Activated T-cell treated with anti-CD3 and anti-CD28 coated beads, Interleukin-2, amount 50 U/mL, for 72 hours (primary cell): ENCODE results near the gene HDDC3. TPM values are rescaled to one million over a fixed set of nuclear protein-coding genes. Genes with fewer than 3 reads are reported as not detected.
A peak's percentile ranks its signal among the peaks of the same experiment; 100 is the strongest.
"Not testable (repeated sequence)": the region's sequence is repeated elsewhere in the genome, so short reads cannot be mapped to it uniquely, and the experiment has no call there.

Source experiments
- ATAC-seq, 2 donors: fragments of 150-1000 bp; cut with Tn5 transposase; replicated peaks in 1 of 2; 2 replicates each; pipeline ENCODE4 v1.10.0; 2021; ENCODE audit warnings: moderate library complexity in 2 of 2, mild to moderate bottlenecking in 1 of 2
- DNase-seq, 2 donors: peaks; one replicate each; pipeline ENCODE4 v3.0.0; 2021 to 2022; ENCODE audit warnings: mixed read lengths in 1 of 2
- H3K27ac Mint-ChIP-seq: one replicate; pipeline ENCODE4 v1.8.0; 2022; ENCODE audit warnings: mild to moderate bottlenecking, moderate library complexity, mixed read lengths
- H3K27me3 Mint-ChIP-seq: one replicate; pipeline ENCODE4 v1.8.0; 2022; ENCODE audit warnings: low read depth, mixed read lengths
- H3K36me3 Mint-ChIP-seq, 2 donors: one replicate each; pipeline ENCODE4 v1.8.0; 2022; ENCODE audit warnings: mixed read lengths in 2 of 2, mild to moderate bottlenecking in 1 of 2; ENCODE audit not compliant: insufficient read depth in 2 of 2
- H3K4me1 Mint-ChIP-seq: one replicate; pipeline ENCODE4 v1.8.0; 2022; ENCODE audit warnings: low read depth, mixed read lengths
- H3K4me3 Mint-ChIP-seq, 2 donors: one replicate each; pipeline ENCODE4 v1.8.0; 2022; ENCODE audit warnings: mild to moderate bottlenecking in 2 of 2, mixed read lengths in 2 of 2, moderate library complexity in 2 of 2
- H3K9me3 Mint-ChIP-seq, 2 donors: one replicate each; pipeline ENCODE4 v1.8.0; 2022; ENCODE audit warnings: mixed read lengths in 2 of 2
- total RNA-seq, 2 donors: library from RNA; stranded (reverse); gene quantifications; one replicate each; pipeline ENCODE4 v1.2.3, GENCODE V29; 2022

HDDC3 gene
- total RNA-seq, 2 donors from 2014 or later: 37.6 to 53.7 TPM

GRCh38 chr15:90933301-90933700 lies 952 bp upstream of the HDDC3 start:
- Mint-ChIP-seq H3K36me3 (peaks cover 3 to 18% of the 10 kb centered on the region in 2 donors), H3K4me3 (peak overlapping the region; percentile 97 to 99), H3K4me1 (peaks cover 72% of the 10 kb centered on the region), H3K27me3 (no peaks in the 10 kb centered on the region), H3K9me3 (no peaks in the 10 kb centered on the region), H3K27ac (peak overlapping the region; percentile 18)
- DNase-seq: no peak
- ATAC-seq: no peak

- peaks cover 2 to 16% of the 10 kb centered on the region in 2 donors for H3K36me3 Mint-ChIP-seq
- peaks cover 72% of the 10 kb centered on the region for H3K4me1 Mint-ChIP-seq
- peak overlapping the region; percentile 99 for H3K4me3 Mint-ChIP-seq
- ATAC-seq: no peak
- H3K27me3 Mint-ChIP-seq: no peaks in the 10 kb centered on the region
- H3K9me3 Mint-ChIP-seq: no peaks in the 10 kb centered on the region
- no peak for DNase-seq
- H3K27ac Mint-ChIP-seq: no peak overlapping the region
Measured at GRCh38 chr15:90932660-90932991, 277 bp upstream of the HDDC3 start.

GRCh38 chr15:90931575-90931827 lies 848 bp downstream of the HDDC3 start:
- Mint-ChIP-seq H3K36me3 (peaks cover 2 to 14% of the 10 kb centered on the region in 2 donors), H3K27ac (peak overlapping the region; percentile 98), H3K27me3 (no peaks in the 10 kb centered on the region), H3K4me1 (peaks cover 66% of the 10 kb centered on the region), H3K9me3 (no peaks in the 10 kb centered on the region), H3K4me3 (peak overlapping the region; percentile 99)
- ATAC-seq: no peak
- DNase-seq: no peak

DNA sequence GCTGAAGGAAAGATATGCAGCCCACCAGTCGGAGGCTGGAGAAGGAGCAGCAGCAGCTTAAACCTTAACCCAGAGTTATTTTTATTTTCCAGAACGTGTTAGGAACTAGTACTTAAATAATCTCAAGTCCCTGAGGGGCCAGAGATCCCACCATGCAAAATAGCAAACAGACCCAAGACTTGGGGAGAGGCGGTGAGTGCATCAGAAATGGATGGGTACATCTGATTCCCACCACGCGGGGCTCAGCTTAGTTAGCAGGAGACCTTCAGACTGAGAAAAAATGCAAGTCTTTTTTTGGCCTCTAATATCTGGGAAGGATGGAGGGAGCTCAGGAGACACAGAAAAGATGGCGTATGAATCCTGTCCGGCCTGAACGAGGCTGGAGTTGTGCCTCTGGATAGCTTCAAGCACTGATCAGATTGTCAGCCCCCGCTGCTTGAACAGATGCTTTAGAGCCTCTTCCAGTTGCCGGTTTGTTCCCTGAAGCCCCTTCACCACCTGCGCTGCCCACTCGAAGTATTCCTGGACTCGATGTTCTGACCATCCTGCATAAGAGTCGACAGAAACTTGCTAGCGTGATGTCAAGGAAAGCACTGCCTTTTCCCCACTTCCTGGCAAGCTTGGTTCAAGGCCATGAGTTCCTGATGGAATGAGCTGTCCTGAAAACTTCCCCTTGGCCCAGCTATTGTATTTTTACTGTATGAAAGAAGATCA lies 1.3 kb downstream of the HDDC3 start:
- H3K9me3 Mint-ChIP-seq: no peaks in the 10 kb centered on the region
- no peaks in the 10 kb centered on the region for H3K27me3 Mint-ChIP-seq
- H3K27ac Mint-ChIP-seq: peak overlapping the region; percentile 98
- peaks cover 2 to 9% of the 10 kb centered on the region in 2 donors for H3K36me3 Mint-ChIP-seq
- peak overlapping the region; percentile 99 for H3K4me3 Mint-ChIP-seq
- ATAC-seq: no peak
- DNase-seq: peak in 1 of 2 donors; percentile 8
- H3K4me1 Mint-ChIP-seq: peaks cover 61% of the 10 kb centered on the region

DNA sequence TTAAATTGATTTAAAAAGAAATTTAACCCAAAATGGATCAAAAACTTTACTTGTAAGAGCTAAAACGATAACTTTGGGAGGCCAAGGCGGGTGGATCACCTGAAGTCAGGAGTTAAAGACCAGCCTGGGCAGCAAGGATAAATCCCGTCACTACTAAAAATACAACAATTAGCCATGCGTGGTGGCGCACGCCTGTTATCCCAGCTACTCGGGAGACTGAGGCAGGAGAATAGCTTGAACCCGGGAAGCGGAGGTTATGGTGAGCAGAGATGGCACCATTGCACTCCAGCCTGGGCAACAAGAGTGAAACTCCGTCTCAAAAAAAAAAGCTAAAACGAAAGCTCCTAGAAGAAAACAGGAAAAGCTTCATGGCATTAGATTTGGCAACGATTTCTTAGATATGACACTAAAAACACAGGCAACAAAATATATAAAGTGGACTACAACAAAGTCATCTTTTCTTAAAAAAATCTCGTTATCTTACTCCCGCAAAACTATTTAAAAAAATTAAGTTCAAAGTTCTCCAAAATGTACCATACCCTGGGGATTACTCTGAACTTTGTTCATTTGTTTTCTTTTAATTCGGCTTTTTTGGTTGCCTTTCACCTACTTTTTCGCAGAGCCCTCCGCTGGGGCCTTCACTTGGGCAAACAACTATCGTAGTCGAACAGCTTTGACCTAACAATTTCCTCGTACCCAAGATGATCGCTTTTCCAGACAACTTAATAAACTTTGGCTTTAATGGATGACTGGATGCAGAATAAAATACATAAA lies 2.9 kb downstream of the HDDC3 start:
- Mint-ChIP-seq H3K27ac (peak overlapping the region; percentile 98), H3K36me3 (peaks cover 2 to 8% of the 10 kb centered on the region in 2 donors), H3K4me1 (peaks cover 61% of the 10 kb centered on the region), H3K27me3 (no peaks in the 10 kb centered on the region), H3K4me3 (peak overlapping the region; percentile 99), H3K9me3 (no peaks in the 10 kb centered on the region)
- no peak for ATAC-seq
- no peak for DNase-seq

GRCh38 chr15:90928106-90928505 lies 4.2 kb downstream of the HDDC3 start:
- not testable (repeated sequence) for ATAC-seq, H3K27me3 Mint-ChIP-seq, H3K9me3 Mint-ChIP-seq, DNase-seq
- Mint-ChIP-seq H3K4me3 (peak overlapping the region; percentile 61 to 76), H3K4me1 (peaks cover 61% of the 10 kb centered on the region), H3K27ac (peak overlapping the region; percentile 82), H3K36me3 (peaks cover 2 to 10% of the 10 kb centered on the region in 2 donors)

DNA sequence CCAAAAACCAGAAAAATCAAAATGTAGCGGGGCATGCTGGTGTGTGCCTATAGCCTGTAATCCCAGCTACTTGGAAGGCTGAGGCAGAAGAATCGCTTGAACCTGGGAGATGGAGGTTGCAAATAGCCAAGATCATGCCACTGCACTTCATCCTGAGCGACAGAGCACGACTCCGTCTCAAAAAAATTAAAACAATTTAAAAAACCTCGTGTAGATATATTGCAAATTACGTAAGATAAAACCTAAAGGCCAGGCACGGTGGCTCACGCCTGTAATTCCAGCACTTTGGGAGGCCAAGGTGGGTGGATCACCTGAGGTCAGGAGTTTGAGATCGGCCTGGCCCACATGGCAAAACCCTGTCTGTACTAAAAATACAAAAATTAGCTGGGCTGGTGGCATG lies 5.6 kb downstream of the HDDC3 start:
- H3K27me3 Mint-ChIP-seq, DNase-seq, H3K36me3 Mint-ChIP-seq, H3K27ac Mint-ChIP-seq, H3K4me3 Mint-ChIP-seq, ATAC-seq, H3K9me3 Mint-ChIP-seq: not testable (repeated sequence)
- peaks cover 64% of the 10 kb centered on the region for H3K4me1 Mint-ChIP-seq

- peaks cover 5 to 14% of the 10 kb centered on the region in 2 donors for H3K36me3 Mint-ChIP-seq
- H3K9me3 Mint-ChIP-seq: no peaks in the 10 kb centered on the region
- peak overlapping the region in 1 of 2 donors; percentile 69 for H3K4me3 Mint-ChIP-seq
- ATAC-seq (peak; percentile 51 to 70), DNase-seq (peak in 1 of 2 donors; percentile 43)
- no peaks in the 10 kb centered on the region for H3K27me3 Mint-ChIP-seq
- H3K4me1 Mint-ChIP-seq: peaks cover 46% of the 10 kb centered on the region
- H3K27ac Mint-ChIP-seq: peak overlapping the region; percentile 83
Measured at GRCh38 chr15:90924375-90924774, 8.0 kb downstream of the HDDC3 start.

DNA sequence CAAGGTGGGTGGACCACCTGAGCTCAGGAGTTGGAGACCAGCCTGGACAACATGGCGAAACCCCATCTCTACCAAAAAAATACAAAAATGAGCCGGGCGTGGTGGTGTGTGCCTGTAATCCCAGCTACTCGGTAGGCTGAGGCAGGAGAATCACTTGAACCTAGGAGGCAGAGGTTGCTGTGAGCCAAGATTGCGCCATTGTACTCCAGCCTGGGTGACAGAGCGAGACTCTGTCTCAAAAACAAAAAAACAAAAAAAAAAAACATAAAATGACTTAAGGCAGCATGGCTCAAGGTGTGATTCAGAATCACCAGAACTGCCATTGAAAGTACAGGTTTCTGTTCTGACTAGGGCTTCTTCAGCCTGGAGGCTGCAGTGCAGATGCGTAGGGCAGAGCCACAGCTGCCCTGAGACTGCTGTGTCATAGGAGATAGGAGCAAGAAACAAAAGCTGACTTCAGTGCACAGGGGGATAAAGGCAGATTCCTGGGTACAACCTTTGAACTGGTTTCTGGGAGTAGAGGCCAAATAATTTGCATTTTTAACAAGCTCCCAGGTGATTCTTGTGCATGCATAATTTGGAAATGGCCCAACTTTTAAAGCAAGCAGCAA lies 9.5 kb downstream of the HDDC3 start:
- ATAC-seq: peak; percentile 96 to 98
- H3K9me3 Mint-ChIP-seq: not testable (repeated sequence)

GRCh38 chr15:90921887-90922286 lies 10.5 kb downstream of the HDDC3 start:
- Mint-ChIP-seq H3K9me3 (no peaks in the 10 kb centered on the region), H3K4me1 (peaks cover 34% of the 10 kb centered on the region), H3K36me3 (peaks cover 5 to 23% of the 10 kb centered on the region in 2 donors), H3K27ac (no peak overlapping the region), H3K27me3 (no peaks in the 10 kb centered on the region), H3K4me3 (no peak overlapping the region)
- ATAC-seq: no peak
- no peak for DNase-seq

More for the DNA sequence above, 9.5 kb downstream of the HDDC3 start:
- DNase-seq: peak; percentile 66 to 67
- Mint-ChIP-seq H3K27ac (peak overlapping the region; percentile 58), H3K36me3 (peaks cover 5 to 18% of the 10 kb centered on the region in 2 donors), H3K4me1 (peaks cover 34% of the 10 kb centered on the region), H3K4me3 (peak overlapping the region in 1 of 2 donors; percentile 69)
- H3K27me3 Mint-ChIP-seq: not testable (repeated sequence)

- no peak for DNase-seq
- peaks cover 20% of the 10 kb centered on the region for H3K4me1 Mint-ChIP-seq
- no peaks in the 10 kb centered on the region for H3K9me3 Mint-ChIP-seq
- ATAC-seq: no peak
- peaks cover 7 to 24% of the 10 kb centered on the region in 2 donors for H3K36me3 Mint-ChIP-seq
- no peaks in the 10 kb centered on the region for H3K27me3 Mint-ChIP-seq
- no peak overlapping the region for H3K27ac Mint-ChIP-seq
- no peak overlapping the region for H3K4me3 Mint-ChIP-seq
Measured at GRCh38 chr15:90918835-90919234, 13.5 kb downstream of the HDDC3 start.

DNA sequence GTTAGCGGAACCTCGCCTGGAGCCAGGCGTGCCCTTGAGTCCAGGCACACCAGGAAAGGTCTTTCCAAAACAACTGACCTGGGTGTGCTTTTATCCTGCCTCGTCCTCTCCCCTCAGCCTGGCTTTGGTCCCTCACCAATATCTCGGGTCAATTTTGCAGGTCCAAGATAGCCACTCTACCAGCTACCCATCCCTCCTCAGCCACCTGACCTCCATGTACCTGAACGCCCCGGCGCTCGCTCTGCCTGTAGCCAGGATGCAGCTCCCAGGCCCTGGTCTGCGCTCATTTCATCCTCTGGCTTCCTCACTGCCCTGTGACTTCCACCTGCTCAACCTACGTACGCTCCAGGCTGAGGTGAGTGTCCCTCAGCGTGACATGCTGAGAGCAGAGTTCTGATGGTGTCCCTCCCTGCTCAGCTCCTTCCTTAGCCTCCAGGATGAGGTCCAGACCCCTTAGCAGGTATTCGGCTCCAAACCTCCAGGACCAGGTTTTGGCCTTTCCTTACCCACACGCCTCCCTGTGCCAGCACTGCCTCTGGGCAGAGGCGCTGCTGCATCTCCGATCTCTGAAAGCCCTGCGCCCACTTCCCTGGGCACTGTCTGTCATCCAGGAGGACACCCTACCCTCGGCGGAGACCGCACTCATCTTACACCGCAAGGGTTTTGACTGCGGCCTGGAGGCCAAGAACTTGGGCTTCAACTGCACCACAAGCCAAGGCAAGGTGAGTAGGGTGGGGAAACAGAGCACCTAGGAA lies 14.1 kb downstream of the HDDC3 start:
- Mint-ChIP-seq H3K27me3 (no peaks in the 10 kb centered on the region), H3K4me3 (no peak overlapping the region), H3K27ac (no peak overlapping the region), H3K4me1 (peaks cover 14% of the 10 kb centered on the region), H3K9me3 (no peaks in the 10 kb centered on the region), H3K36me3 (peaks cover 7 to 25% of the 10 kb centered on the region in 2 donors)
- no peak for DNase-seq
- no peak for ATAC-seq

DNA sequence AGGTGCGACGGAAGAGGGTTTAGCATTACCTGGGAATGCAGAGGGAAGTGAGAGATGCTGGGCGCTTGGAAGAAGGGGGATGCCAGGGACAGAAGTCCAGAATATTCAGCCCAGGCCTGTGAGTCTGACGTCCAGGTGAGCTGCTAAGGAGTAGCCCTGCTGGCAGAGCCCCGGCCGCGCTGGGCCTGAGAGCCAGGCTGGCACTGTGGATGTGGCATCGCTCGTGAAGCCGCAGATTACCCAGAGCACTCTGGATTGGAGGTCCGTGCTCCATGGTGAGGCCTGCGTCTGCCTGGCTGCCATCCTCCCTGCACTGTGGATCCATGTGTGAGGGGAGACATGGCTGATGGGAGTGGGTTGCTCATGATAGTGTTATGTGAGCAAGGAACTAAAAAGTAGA lies 14.8 kb downstream of the HDDC3 start:
- peaks cover 7 to 28% of the 10 kb centered on the region in 2 donors for H3K36me3 Mint-ChIP-seq
- H3K27me3 Mint-ChIP-seq: no peaks in the 10 kb centered on the region
- ATAC-seq (no peak), DNase-seq (no peak)
- H3K9me3 Mint-ChIP-seq: no peaks in the 10 kb centered on the region
- H3K27ac Mint-ChIP-seq: no peak overlapping the region
- no peak overlapping the region for H3K4me3 Mint-ChIP-seq
- H3K4me1 Mint-ChIP-seq: peaks cover 7% of the 10 kb centered on the region
